Measurements from ENCODE around the gene ROM1.
A peak's percentile ranks its signal among the peaks of the same experiment; 100 is the strongest.

The ROM1 gene

DNA sequence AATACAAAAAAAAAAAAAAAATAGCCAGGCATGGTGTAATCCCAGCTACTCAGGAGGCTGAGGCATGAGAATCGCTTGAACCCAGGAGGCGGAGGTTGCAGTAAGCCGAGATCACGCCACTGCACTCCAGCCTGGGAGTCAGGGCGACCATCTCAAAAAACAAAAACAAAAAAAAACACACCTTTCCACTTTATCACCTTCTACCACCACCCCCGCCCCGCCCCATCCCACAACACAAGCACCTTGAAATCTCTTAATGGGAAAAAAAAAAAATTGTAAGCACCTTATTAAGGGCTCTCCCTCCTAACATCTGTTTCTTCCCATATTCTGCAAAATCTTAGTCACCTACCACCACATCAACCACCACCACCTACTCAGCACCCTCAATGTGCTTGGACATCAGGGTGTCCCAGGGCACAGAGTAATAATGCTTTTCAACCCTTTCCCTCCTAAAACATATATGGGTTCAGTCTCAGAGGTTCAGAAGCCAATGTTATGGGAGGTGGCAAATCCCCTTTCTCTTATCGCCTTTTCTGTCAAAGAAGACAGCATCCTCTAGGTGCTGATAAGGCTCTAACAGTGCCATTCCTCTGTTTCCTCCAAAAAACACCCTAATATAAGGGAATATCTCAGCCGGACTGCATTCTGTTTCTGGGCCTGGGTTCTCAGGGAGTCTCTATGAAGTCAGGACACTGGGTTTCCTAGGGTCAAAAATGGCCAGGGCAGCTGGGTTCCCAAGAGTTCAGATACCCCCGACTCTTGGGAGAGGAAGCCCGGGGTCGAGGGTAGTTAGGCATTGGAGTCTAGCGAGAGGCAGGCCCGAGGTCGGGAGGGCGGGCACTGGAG, 39.3 kb downstream of the ROM1 start:
- DNase-seq = no peak

- no peak for DNase-seq
These were observed 41.2 kb downstream of the ROM1 start for GRCh38 chr11:62654297-62654696.

DNA sequence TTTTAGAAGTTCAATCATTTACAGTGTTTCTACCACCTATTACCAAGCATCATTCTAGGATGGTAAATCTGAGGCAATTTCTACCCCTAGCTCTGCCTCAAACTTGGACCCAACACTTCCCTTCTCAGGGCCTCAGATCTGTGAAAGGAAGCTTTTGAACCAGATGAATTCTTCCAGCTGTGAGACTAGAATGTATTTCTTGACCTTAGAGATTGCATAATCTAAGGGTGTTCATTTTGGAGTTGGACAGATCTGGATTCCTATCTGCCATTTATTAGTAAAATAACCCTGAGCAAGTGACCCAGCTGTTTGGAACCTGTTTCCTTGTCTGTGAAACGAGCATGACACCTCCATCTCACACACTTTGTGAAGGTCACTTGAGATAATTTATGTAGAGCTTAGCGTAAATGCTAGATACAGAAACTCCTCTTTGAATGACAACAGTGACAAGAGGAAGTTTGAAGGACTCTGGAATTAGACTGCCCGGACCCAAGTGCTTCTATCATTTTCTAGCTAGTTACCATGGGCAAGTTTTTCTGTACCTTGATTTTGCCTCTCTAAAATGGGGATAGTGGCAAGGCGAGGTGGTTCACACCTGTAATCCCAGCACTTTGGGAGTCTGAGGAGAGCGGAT, 43.9 kb downstream of the ROM1 start:
- no peak for DNase-seq

- DNase-seq = peak; percentile 53
These were observed 51.5 kb downstream of the ROM1 start for GRCh38 chr11:62664405-62665074.

Data from NCI-H748 treated with DMSO at 0.1 percent for 48 hours (cell line).